ENCODE results near the gene MAP7.
"Not testable (repeated sequence)": the region's sequence is repeated elsewhere in the genome, so short reads cannot be mapped to it uniquely, and the experiment has no call there.

MAP7 gene

DNA sequence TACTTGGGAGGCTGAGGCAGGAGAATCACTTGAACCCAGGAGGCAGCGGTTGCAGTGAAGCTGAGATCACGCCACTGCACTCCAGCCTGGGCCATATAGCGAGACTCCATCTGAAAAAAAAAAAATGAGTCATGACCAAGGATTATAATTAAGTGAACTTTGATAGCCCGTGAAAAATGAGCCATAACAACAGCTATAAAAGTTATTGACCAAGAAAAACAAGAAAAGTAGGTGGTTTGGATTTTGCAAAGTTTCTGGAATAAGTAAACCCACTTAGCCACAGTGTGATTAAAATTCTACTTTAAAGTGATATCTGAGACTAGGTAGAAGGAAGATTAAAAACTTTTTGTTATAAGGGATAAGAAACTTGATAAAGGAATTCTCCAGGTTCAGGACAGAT lies 234.6 kb downstream of the MAP7 start:
- in situ Hi-C loops (cut with HindIII; ENCODE audit: low sequenced_read_pairs), result no loop called here

DNA sequence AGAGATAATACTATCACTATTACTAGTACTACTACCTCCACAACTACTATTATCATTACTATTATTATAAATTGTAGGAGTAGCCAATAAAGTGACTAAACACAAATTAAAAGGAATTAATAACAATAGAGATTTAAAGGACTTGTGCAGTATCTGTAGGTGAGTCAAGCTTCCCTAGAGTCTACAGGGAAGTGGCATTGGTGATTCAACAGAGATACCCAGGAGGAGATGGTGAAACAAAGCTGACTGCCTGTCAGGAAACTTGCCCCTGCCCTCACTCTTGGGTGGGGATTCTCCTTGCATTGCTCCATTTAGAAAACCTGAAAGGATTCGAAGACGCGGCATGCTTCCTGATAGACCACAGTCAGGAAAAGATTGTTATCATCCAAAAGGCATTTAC lies 237.2 kb downstream of the MAP7 start:
- in situ Hi-C loops (cut with HindIII; ENCODE audit: low sequenced_read_pairs), result no loop called here

DNA sequence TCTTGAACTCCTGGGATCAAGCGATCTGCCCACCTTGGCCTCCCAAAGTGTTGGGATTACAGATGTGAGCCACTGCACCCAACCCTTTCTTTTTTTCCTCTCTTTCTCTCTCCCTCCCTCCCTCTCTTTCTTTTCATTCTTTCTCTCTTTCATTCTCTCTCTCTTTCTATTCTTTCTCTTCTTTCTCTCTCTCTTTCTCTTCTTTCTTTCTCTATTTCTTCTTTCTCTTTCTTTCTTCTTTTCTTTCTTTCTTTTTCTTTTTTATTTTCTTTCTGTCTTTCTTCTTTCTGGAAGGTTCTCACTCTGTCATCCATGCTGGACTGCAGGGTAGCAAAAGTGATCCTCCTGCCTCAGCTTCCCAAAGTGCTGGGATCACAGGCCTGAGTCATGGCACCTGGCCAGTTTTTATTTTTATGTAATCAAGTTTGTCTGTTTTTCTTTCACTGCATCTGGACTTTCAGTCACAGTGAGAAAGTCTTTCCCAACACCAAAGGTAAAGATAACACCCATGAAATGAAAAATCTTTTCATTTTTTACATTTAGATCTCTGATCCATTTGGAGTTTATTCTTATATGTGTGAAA lies 240.4 kb downstream of the MAP7 start:
- in situ Hi-C loops (cut with HindIII; ENCODE audit: low sequenced_read_pairs), result no loop called here

DNA sequence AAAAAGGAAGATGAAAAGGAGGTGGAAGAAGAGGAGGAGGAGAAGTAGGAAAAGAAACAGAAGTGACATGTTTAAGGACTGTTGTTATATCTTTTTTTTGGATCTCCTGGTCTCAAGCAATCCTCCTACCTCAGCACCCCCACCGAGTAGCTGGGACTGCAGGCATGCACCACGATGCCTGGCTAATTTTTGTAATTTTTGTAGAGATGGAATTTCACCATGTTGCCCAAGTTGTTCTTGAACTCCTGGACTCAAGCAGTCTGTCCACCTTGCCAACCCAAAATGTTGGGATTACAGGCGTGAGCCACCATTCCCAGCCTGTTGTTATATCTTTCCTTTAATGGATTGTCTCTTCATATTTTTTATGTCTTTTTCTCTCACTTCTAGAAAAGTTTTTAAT lies 241.1 kb downstream of the MAP7 start:
- in situ Hi-C loops (cut with HindIII; ENCODE audit: low sequenced_read_pairs), result no loop called here

DNA sequence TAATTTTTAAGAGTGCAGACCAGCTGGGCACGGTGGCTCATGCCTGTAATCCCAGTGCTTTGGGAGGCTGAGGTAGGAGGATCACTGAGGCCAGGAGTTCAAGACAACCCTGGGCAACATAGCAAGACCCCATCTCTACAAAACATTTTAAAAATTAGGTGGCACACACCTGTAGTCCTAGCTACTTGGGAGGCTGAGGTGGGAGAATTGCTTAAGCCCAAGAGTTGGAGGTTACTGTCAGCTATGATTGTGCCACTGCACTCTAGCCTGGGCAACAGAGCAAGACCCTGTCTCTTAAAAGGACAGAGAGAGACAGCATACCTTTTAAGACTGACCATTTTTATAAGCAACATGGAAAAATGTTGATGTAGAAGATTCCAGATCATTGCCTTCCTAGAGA lies 241.8 kb downstream of the MAP7 start:
- in situ Hi-C loops (cut with HindIII; ENCODE audit: low sequenced_read_pairs), result not testable (repeated sequence)

DNA sequence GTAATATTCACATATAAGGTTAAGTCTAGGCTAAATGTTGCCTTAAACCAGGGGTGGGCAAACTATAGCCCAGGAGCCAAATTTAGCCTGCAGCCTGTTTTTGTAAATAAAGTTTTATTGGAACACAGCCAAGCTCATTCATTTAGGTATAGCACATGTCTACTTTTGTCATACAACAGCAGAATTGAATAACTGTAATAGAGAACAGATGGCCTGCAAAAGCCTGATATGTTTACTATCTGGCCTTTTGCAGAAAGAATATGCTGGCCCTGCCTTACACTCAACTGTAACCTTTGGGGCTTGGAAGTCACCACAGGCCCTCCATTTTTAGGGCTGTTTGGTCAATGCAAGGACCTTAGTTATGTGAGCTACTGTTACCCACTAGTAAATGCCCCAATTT lies 242.9 kb downstream of the MAP7 start:
- in situ Hi-C loops (cut with HindIII; ENCODE audit: low sequenced_read_pairs), result no loop called here

DNA sequence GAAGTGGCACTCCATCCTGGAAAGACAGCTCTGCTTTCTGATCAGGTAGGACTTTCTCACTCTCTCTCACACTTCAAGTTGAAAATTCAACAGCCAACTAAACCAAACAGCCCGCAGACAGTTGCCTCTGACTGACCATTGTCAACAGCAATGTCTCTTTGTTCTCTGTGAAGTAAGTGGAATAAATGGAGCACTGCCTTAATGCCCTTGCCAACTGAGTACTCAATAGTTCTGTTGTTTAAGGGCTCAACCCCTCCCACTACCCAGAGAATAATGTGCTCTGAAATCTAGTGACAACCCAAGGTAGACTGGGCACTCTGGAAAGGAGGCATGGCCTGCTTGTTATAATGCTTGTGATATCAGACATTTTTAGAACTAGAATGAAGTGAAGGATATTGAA lies 243.8 kb downstream of the MAP7 start:
- in situ Hi-C loops (cut with HindIII; ENCODE audit: low sequenced_read_pairs), result no loop called here

DNA sequence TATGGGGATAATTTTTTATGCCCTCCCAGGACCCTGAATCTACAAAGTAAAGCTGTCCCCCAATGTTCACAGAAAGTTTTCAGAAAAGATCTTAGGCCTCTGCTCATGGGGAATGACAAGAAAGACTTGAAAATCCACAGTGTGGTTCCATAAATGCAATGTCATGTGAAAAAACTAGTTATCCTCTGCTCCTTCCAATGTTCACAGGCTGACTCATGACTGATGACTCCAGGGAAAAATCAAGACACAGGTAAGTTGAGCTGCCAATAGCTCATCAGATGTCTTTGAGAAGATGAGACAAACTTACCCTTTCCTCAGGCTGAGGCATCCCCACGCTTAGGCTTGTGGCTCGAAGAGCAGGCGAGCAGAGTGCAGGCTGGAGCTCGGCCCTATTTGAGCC lies 245.8 kb downstream of the MAP7 start:
- in situ Hi-C loops (cut with HindIII; ENCODE audit: low sequenced_read_pairs), result no loop called here

DNA sequence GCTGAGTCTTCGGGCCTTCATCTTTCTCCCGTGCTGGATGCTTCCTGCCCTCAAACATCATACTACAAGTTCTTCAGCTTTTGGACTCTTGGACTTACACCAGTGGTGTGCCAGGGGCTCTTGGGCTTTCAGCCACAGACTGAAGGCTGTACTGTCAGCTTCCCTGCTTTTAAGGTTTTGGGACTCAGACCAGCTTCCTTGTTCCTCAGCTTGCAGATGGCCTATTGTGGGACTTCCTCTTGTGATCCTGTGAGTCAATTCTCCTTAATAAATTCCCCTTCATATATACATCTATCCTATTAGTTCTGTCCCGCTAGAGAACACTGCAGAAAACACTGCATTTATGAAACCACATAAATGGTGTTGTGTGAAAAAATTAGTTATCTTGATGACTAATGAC lies 246.7 kb downstream of the MAP7 start:
- in situ Hi-C loops (cut with HindIII; ENCODE audit: low sequenced_read_pairs), result no loop called here

DNA sequence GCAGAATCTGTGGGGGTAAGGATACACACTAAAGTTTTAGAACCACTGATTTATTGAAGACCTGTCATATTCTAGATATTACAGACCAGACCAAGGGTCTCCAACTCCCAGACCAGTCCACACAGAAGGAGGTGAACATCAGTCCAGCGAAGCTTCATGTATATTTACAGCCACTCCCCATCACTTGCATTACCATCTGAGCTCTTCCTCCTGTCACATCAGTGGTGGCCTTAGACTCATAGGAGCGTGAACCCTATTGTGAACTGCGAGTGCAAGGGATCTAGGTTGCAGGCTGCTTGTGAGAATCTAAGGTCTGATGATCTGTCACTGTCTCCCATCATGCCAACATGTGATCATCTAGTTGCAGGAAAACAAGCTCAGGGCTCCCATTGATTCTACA lies 255.6 kb downstream of the MAP7 start:
- in situ Hi-C loops (cut with HindIII; ENCODE audit: low sequenced_read_pairs), result no loop called here

Measured in endothelial cell of hepatic sinusoid (primary cell).